Heart right ventricle (tissue), 16 donors: ENCODE measurements around the gene ERMAP. TPM values are rescaled to one million over a fixed set of nuclear protein-coding genes. Genes with fewer than 3 reads are reported as not detected.
"Not testable (repeated sequence)": the region's sequence is repeated elsewhere in the genome, so short reads cannot be mapped to it uniquely, and the experiment has no call there.

Experiments
- ATAC-seq, 8 donors: fragments of 200-7000 bp; cut with Tn5 transposase; one replicate each; pipeline ENCODE4 v1.9.1; 2020; ENCODE audit warnings: mild to moderate bottlenecking in 8 of 8, moderate library complexity in 8 of 8, moderate number of reproducible peaks in 1 of 8
- DNase-seq, 2 donors: peaks; one replicate each; pipeline ENCODE4 v3.0.0-alpha.2; 2020
- H3K27ac ChIP-seq, 10 donors: fragments of 200-600 bp; sonication (generic) in 2 of 10; one replicate each; pipeline versions ENCODE4 v1.5.0 to v1.8.0; 2020 to 2022; ENCODE audit warnings: mild to moderate bottlenecking in 3 of 10
- H3K27me3 ChIP-seq, 7 donors: fragments of 200-600 bp; one replicate each; pipeline ENCODE4 v1.8.0; 2021 to 2022; ENCODE audit warnings: mild to moderate bottlenecking in 2 of 7
- H3K36me3 ChIP-seq, 9 donors: fragments of 200-600 bp; sonication (generic) in 1 of 9; one replicate each; pipeline versions ENCODE4 v1.5.0 to v1.8.0; 2020 to 2022; ENCODE audit warnings: mild to moderate bottlenecking in 2 of 9
- H3K4me1 ChIP-seq, 9 donors: fragments of 200-600 bp; sonication (generic) in 1 of 9; one replicate each; pipeline versions ENCODE4 v1.5.0 to v1.8.0; 2020 to 2022; ENCODE audit warnings: mild to moderate bottlenecking in 4 of 9
- H3K4me3 ChIP-seq, 10 donors: fragments of 200-600 bp; sonication (generic) in 2 of 10; one replicate each; pipeline versions ENCODE4 v1.5.0 to v1.8.0; 2020 to 2022; ENCODE audit warnings: mild to moderate bottlenecking in 7 of 10, moderate library complexity in 2 of 10
- H3K9me3 ChIP-seq, 11 donors: fragments of 200-600 bp in 10 of 11; sonication (generic) in 2 of 11; one replicate each; pipeline versions ENCODE4 v1.5.0 to v1.8.0; 2013 to 2022; ENCODE audit warnings: mild to moderate bottlenecking in 2 of 11, control low read depth in 1 of 11, moderate library complexity in 1 of 11
- CTCF ChIP-seq, 9 donors: fragments of 200-600 bp; sonication (generic) in 2 of 9; IDR thresholded peaks; one replicate each; pipeline versions ENCODE4 v1.5.0 to v1.8.0; 2021 to 2022; ENCODE audit warnings: antibody characterized with exemption in 9 of 9, mild to moderate bottlenecking in 5 of 9, moderate library complexity in 1 of 9
- WGBS, 2 donors: extraction: QIAGEN DNeasy Blood & Tissue Kit; methylation state at CpG; one replicate each; pipeline ENCODE4 v1.1.7; 2013; ENCODE audit warnings: inconsistent platforms in 1 of 2; 5-methylcytosine and 5-hydroxymethylcytosine counted together
- intact Hi-C, 10 donors: fragments of 100-400 bp; cut with DNase I; formaldehyde crosslinking; loops; one replicate each; pipeline versions ENCODE4 v1.11.1 to v1.14.2; 2022
- polyA plus RNA-seq, 2 donors: library from polyadenylated mRNA; stranded (reverse); fragments of 200-250 nt; gene quantifications; one replicate each; pipeline ENCODE4 v1.2.3, GENCODE V29; 2013
- total RNA-seq, 10 donors: library from RNA; stranded (reverse); fragmentation: NEBNext Ultra II Directional in 3 of 10; extraction: Animal tissue kit (Norgen Biotek cat#: 25700) in 3 of 10; gene quantifications; one replicate each; pipeline versions ENCODE4 v1.2.1 to v1.2.4, GENCODE V29; 2021 to 2023
- donor health status: Arrhythmogenic right ventricular cardiomyopathy.
- donor health status: ischemic (EF 13 %, LVEDD 7.1; RV severe dilation, severe dysfunction).
- donor health status: healthy with polysubstance abuse.
- donor health status: DM: no; HTN: yes; CAD: no.
- donor health status: DM: no; HTN: no; CAD: no.
- donor health status: ischemic (EF 25% LVEDD 6.9; RV normal size, moderate dysfunction).
- donor health status: ischemic (EF 25% LVEDD 5.7; RV mildly dilated, moderate dysfunction).
- donor health status: healthy.
- donor health status: DM: yes; HTN: yes; CAD: no.
- donor health status: Ischemic cardiomyopathy.
- donor health status: ischemic (EF 35%, LVEDD 5.7; RV mildly dilated, moderate dysfunction).
- donor health status: nonischemic (EF 11% LVEDD 7.7; RV severe dilation, severe dysfunction).
- donor health status: DM: yes; HTN: yes; CAD: no.
- donor health status: PGD.
- donor health status: ischemic (EF 29% LVEDD 5.4; RV normal size, mild dysfunction).
- donor health status: nonischemic (EF 23%, LVEDD 6.1; RV moderate dilation, normal function).

The ERMAP gene
- total and polyA plus RNA-seq, 12 donors: 1.4 to 6.1 (median 5.0) TPM

- H3K36me3 ChIP-seq: no peaks in the 10 kb centered on the region
- DNase-seq (no peak), ATAC-seq (no peak)
- intact Hi-C loops: no loop called here
- peaks cover 0 to 27% (median 3%) of the 10 kb centered on the region in 7 donors for H3K27me3 ChIP-seq
- no peak overlapping the region for H3K4me3 ChIP-seq
- H3K9me3 ChIP-seq: peaks cover 0 to 12% (median 0%) of the 10 kb centered on the region in 11 donors
- H3K4me1 ChIP-seq: no peaks in the 10 kb centered on the region
- TF ChIP-seq CTCF (IDR thresholded peaks at IDR 0.05): no peak
- H3K27ac ChIP-seq: no peak overlapping the region
These were observed 44.1 kb downstream of the ERMAP start for GRCh38 chr1:42861014-42861399.

DNA sequence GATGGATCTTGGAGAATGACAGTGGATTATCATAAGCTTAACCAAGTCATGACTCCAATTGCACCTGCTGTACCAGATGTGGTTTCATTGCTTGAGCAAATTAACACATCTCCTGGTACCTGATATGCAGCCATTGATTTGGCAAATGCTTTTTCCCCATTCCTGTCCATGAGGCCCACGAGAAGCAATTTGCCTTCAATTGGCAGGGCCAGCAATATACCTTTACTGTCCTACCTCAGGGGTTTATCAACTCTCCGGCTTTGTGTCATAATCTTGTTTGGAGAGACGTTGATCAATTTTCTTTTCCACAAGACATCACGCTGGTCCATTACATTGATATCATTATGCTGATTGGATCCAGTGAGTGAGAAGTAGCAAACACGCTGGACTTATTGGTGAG lies 49.6 kb downstream of the ERMAP start:
- WGBS, 2 donors: 80 to 87% methylated on average over 5 of the region's 5 CpGs
- intact Hi-C loops: no loop called here
- DNase-seq: no peak
- TF ChIP-seq CTCF (IDR thresholded peaks at IDR 0.05): no peak
- H3K4me3 ChIP-seq: no peak overlapping the region
- H3K27ac ChIP-seq: no peak overlapping the region
- H3K36me3 ChIP-seq: no peaks in the 10 kb centered on the region
- no peaks in the 10 kb centered on the region for H3K4me1 ChIP-seq
- peaks cover 0 to 10% (median 3%) of the 10 kb centered on the region in 7 donors for H3K27me3 ChIP-seq
- ATAC-seq: no peak
- no peaks in the 10 kb centered on the region for H3K9me3 ChIP-seq

DNA sequence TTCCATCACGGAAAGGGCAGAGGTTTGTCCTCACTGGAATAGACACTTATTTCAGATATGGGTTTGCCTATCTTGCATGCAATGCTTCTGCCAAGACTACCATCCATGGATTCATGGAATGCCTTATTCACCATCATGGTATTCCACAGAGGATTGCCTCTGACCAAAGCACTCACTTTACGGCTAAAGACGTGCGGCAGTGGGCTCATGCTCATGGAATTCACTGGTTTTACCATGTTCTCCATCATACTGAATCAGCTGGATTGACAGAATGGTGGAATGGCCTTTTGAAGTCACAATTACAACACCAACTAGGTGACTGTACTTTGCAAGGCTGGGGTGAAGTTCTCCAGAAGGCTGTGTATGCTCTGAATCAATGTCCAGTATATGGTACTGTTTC lies 51.5 kb downstream of the ERMAP start:
- H3K27ac ChIP-seq, H3K27me3 ChIP-seq, intact Hi-C loops, H3K4me1 ChIP-seq, ATAC-seq, H3K4me3 ChIP-seq, DNase-seq, H3K36me3 ChIP-seq: not testable (repeated sequence)
- WGBS, 2 donors: 85 to 94% methylated on average over 4 of the region's 4 CpGs
- H3K9me3 ChIP-seq: peaks cover 0 to 15% (median 4%) of the 10 kb centered on the region in 11 donors

DNA sequence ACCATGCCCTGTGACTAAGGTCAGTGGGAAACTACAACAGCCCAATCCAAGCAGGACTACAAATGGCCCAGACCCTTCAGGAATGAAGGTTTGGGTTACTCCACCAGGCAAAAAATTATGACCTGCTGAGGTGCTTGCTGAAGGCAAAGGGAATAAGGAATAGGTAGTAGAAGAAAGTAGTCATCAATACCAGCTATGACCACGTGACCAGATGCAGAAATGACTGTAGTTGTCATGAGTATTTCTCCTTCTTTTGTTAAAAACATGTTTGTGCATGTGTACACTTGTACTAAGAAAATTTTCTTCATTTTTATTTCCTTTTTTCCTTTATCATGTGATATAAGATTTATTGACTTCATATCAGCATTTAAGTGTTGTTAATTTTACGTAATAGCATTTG lies 52.3 kb downstream of the ERMAP start:
- WGBS, 2 donors: 74 to 78% methylated on average over 2 of the region's 2 CpGs
- H3K36me3 ChIP-seq: not testable (repeated sequence)

GRCh38 chr1:42869751-42870150 lies 52.8 kb downstream of the ERMAP start:
- H3K27me3 ChIP-seq, ATAC-seq, DNase-seq, H3K36me3 ChIP-seq, H3K4me1 ChIP-seq, intact Hi-C loops, H3K27ac ChIP-seq, H3K4me3 ChIP-seq: not testable (repeated sequence)
- 74 to 83% methylated on average over 2 of the region's 2 CpGs for WGBS, 2 donors
- peaks cover 0 to 23% (median 4%) of the 10 kb centered on the region in 11 donors for H3K9me3 ChIP-seq

More for the DNA sequence above, 52.3 kb downstream of the ERMAP start:
- H3K4me1 ChIP-seq, ATAC-seq, H3K4me3 ChIP-seq, H3K27ac ChIP-seq, intact Hi-C loops, DNase-seq, H3K27me3 ChIP-seq: not testable (repeated sequence)
- peaks cover 0 to 23% (median 4%) of the 10 kb centered on the region in 11 donors for H3K9me3 ChIP-seq

GRCh38 chr1:42873108-42873507 lies 56.2 kb downstream of the ERMAP start:
- H3K9me3 ChIP-seq: peaks cover 0 to 23% (median 4%) of the 10 kb centered on the region in 11 donors
- intact Hi-C loops, H3K27ac ChIP-seq, H3K27me3 ChIP-seq, H3K36me3 ChIP-seq, DNase-seq, H3K4me3 ChIP-seq, ATAC-seq, H3K4me1 ChIP-seq: not testable (repeated sequence)
